HCT116 (cell line): Measurements from ENCODE around the gene PTBP3. TPM values are rescaled to one million over a fixed set of nuclear protein-coding genes. Genes with fewer than 3 reads are reported as not detected.
"Not testable (repeated sequence)": the region's sequence is repeated elsewhere in the genome, so short reads cannot be mapped to it uniquely, and the experiment has no call there.

ENCODE experiments used
- ATAC-seq: fragments of 200-7000 bp; cut with Tn5 transposase; 2 replicates; pipeline ENCODE4 v1.9.1; 2020; ENCODE audit warnings: mild to moderate bottlenecking, moderate library complexity
- BruUV-seq: library from RNA; stranded (reverse); fragments of 400-500 nt; replicated peaks from 2 replicates; lab custom pipeline; 2021; lab: Mats Ljungman, UMichigan
- CTCF ChIA-PET: fragments of 300-600 bp; sonication (Branson Sonifier 250); formaldehyde crosslinking; loops from one replicate; lab custom pipeline; 2021; ENCODE audit warnings: antibody characterized with exemption; lab: Charles Lee
- POLR2A ChIA-PET: fragments of 300-600, 350-600 bp; sonication (Branson Sonifier 250); formaldehyde crosslinking; loops from one replicate; lab custom pipeline; 2021; ENCODE audit warnings: antibody characterized with exemption; lab: Charles Lee
- RAD21 ChIA-PET, 2 experiments: fragments of 300-600 bp; sonication (Branson Sonifier 250); formaldehyde crosslinking; loops; one replicate each; lab custom pipeline; 2023; ENCODE audit warnings: low total read pairs in 2 of 2; ENCODE audit not compliant: uncharacterized antibody in 2 of 2, unreplicated experiment in 2 of 2, low non-redundant PET in 1 of 2; lab: Charles Lee
- DNase-seq: peaks from one replicate; pipeline ENCODE4 v3.0.0-alpha.2; 2010; ENCODE audit warnings: low read depth, low spot score
- H2AFZ ChIP-seq: fragments of 200-600 bp; shearing (Covaris generic), sonication (generic); 2 replicates; pipeline ENCODE4 v1.6.1; 2017; ENCODE audit warnings: low read depth, mixed run types, mixed read lengths, antibody characterized with exemption, low read length; ENCODE audit not compliant: poor library complexity, severe bottlenecking
- H3K27ac ChIP-seq: 2 replicates; pipeline ENCODE4 v1.5.1; 2012; ENCODE audit warnings: low read depth, low read length
- H3K27me3 ChIP-seq: fragments of 200-600 bp; sonication (generic); 2 replicates; pipeline ENCODE4 v1.6.1; 2016; ENCODE audit warnings: mixed run types, low read length, mixed read lengths; ENCODE audit not compliant: insufficient read depth
- H3K36me3 ChIP-seq, 2 experiments: fragments of 200-500 bp in 1 of 2; fragments of 200-600 bp in 1 of 2; sonication (Bioruptor generic) in 1 of 2; sonication (generic) in 1 of 2; 2 replicates each; pipeline versions ENCODE4 v1.5.1 to v1.6.1; 2014 to 2016; ENCODE audit warnings: low read length in 2 of 2, inconsistent platforms in 1 of 2, mixed read lengths in 1 of 2, mixed run types in 1 of 2; ENCODE audit not compliant: insufficient read depth in 2 of 2, control insufficient read depth in 1 of 2
- H3K4me1 ChIP-seq, 2 experiments: fragments of 200-600 bp in 1 of 2; sonication (generic) in 1 of 2; 2 replicates each; pipeline versions ENCODE4 v1.5.1 to v1.6.1; 2012 to 2017; ENCODE audit warnings: low read length in 2 of 2, inconsistent platforms in 1 of 2, mild to moderate bottlenecking in 1 of 2, mixed read lengths in 1 of 2, mixed run types in 1 of 2, moderate library complexity in 1 of 2; ENCODE audit not compliant: insufficient read depth in 2 of 2, control insufficient read depth in 1 of 2
- H3K4me2 ChIP-seq: fragments of 200-600 bp; sonication (generic); 2 replicates; pipeline ENCODE4 v1.6.1; 2017; ENCODE audit warnings: mixed run types, low read length, mixed read lengths
- H3K4me3 ChIP-seq, 2 experiments: fragments of 200-600 bp in 1 of 2; sonication (generic) in 1 of 2; replicated peaks in 1 of 2; 2 replicates each; pipeline ENCODE4 v1.5.1; 2011 to 2016; ENCODE audit warnings: low read length in 2 of 2, control low read depth in 1 of 2, low read depth in 1 of 2, mild to moderate bottlenecking in 1 of 2, mixed read lengths in 1 of 2, mixed run types in 1 of 2
- H3K79me2 ChIP-seq: fragments of 200-600 bp; sonication (generic); 2 replicates; pipeline ENCODE4 v1.6.1; 2017; ENCODE audit warnings: mild to moderate bottlenecking, mixed run types, low read length, moderate library complexity, mixed read lengths; ENCODE audit not compliant: insufficient read depth
- H3K9ac ChIP-seq: fragments of 200-600 bp; sonication (generic); 2 replicates; pipeline ENCODE4 v1.6.1; 2016; ENCODE audit warnings: low read length, mixed read lengths
- H3K9me2 ChIP-seq: fragments of 200-600 bp; sonication (generic), shearing (Covaris generic); 2 replicates; pipeline ENCODE4 v1.6.1; 2017; ENCODE audit warnings: mixed run types, mild to moderate bottlenecking, moderate library complexity; ENCODE audit not compliant: insufficient read depth
- H3K9me3 ChIP-seq, 2 experiments: fragments of 200-500 bp in 1 of 2; fragments of 200-600 bp in 1 of 2; sonication (Bioruptor generic) in 1 of 2; sonication (generic) in 1 of 2; 2 replicates each; pipeline ENCODE4 v1.6.1; 2014 to 2017; ENCODE audit warnings: low read length in 2 of 2, mixed read lengths in 2 of 2, inconsistent platforms in 1 of 2, low read depth in 1 of 2, mild to moderate bottlenecking in 1 of 2, mixed run types in 1 of 2, moderate library complexity in 1 of 2; ENCODE audit not compliant: control insufficient read depth in 1 of 2, insufficient read depth in 1 of 2
- H4K20me1 ChIP-seq: fragments of 200-600 bp; sonication (generic), shearing (Covaris generic); 2 replicates; pipeline ENCODE4 v1.6.1; 2017; ENCODE audit warnings: mixed run types, mild to moderate bottlenecking, moderate library complexity; ENCODE audit not compliant: insufficient read depth
- EZH2phosphoT487 ChIP-seq: fragments of 200-600 bp; IDR thresholded peaks from 2 replicates; pipeline ENCODE4 v1.6.1; 2018; ENCODE audit warnings: antibody characterized with exemption, borderline replicate concordance
- POLR2AphosphoS5 ChIP-seq: IDR thresholded peaks from 2 replicates; pipeline ENCODE4 v1.6.1; 2011; ENCODE audit warnings: mild to moderate bottlenecking, low read depth, low read length, moderate library complexity
- SIN3A ChIP-seq: IDR thresholded peaks from 2 replicates; pipeline ENCODE4 v1.6.1; 2012; ENCODE audit warnings: low read depth
- intact Hi-C: fragments of 100-400 bp; cut with micrococcal nuclease; formaldehyde crosslinking; loops from 2 replicates; pipeline ENCODE4 v1.10.0; 2022
- total RNA-seq: library from RNA; stranded (reverse); gene quantifications from one replicate; pipeline ENCODE4 v1.2.1, GENCODE V29; 2021; ENCODE audit not compliant: unreplicated experiment

The PTBP3 gene
- total RNA-seq, 1 experiment from 2014 or later = 102 TPM

DNA sequence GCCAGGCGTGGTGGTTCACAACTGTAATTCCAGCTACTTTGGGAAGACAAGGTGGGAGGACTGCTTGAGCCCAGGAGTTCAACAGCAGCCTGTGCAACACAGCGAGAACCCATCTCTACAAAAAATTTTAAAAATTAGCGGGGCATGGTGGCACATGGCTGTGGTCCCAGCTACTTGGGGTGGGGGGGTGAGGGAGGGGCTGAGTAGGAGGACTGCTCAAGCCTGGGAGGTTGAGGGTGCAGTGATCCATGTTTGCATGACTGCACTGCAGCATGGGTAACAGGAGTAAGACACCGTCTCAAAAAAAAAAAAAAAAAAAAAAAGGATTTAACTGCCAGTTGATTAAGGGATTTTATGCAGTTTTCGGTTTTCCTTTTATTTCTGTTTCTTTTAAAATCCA is 65.0 kb downstream of the PTBP3 start (continued):
- no peak for TF ChIP-seq EZH2phosphoT487

DNA sequence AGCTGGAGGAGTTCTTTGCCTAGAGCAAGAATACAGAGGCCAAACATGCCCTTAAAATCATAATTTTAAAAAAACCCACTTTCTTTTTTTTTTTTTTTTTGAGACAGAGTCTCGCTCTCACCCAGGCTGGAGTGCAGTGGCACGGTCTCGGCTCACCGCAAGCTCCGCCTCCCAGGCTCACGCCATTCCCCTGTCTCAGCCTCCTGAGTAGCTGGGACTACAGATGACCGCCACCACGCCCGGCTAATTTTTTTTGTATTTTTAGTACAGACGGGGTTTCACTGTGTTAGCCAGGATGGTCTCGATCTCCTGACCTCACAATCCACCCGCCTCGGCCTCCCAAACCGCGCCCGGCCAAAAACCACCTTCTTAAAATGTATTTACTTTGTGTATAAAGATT is 66.3 kb downstream of the PTBP3 start:
- POLR2A ChIA-PET, H2AFZ ChIP-seq, H4K20me1 ChIP-seq, intact Hi-C loops, H3K27me3 ChIP-seq, H3K9me3 ChIP-seq, ATAC-seq, H3K9ac ChIP-seq, H3K4me2 ChIP-seq, RAD21 ChIA-PET, H3K36me3 ChIP-seq, H3K4me3 ChIP-seq, CTCF ChIA-PET, BruUV-seq, H3K4me1 ChIP-seq, H3K9me2 ChIP-seq, DNase-seq, H3K27ac ChIP-seq: not testable (repeated sequence)
- H3K79me2 ChIP-seq = peaks cover 27% of the 10 kb centered on the region

DNA sequence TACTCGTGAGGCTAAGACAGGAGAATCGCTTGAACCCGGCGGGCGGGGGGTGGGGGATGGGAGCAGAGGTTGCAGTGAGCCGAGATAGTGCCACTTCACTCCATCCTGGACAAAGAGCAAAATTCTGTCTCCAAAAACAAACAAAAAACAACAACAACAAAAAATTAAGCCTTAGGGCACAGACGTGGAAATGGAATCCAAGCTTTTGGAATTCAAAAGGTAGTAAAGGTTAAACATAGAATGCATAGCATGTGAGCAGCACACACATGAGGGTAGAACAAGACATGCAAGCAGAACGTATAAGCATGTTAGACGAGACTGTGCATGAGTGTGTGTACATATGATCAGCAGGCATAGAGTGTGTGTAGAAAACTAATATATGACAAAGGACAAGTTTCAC is 68.0 kb downstream of the PTBP3 start:
- H4K20me1 ChIP-seq = no peaks in the 10 kb centered on the region
- no peak for ATAC-seq
- no TSS peak for BruUV-seq
- no peaks in the 10 kb centered on the region for H3K36me3 ChIP-seq
- H3K9me2 ChIP-seq = no peaks in the 10 kb centered on the region
- H2AFZ ChIP-seq = no peak overlapping the region
- no peaks in the 10 kb centered on the region for H3K9me3 ChIP-seq
- RAD21 ChIA-PET = no interaction called here
- no peak overlapping the region for H3K4me2 ChIP-seq
- H3K9ac ChIP-seq = no peak overlapping the region
- intact Hi-C loops = no loop called here
- TF ChIP-seq POLR2AphosphoS5 = no peak
- no peak for TF ChIP-seq SIN3A
- TF ChIP-seq, all 23 proteins: peak for 0
- POLR2A ChIA-PET = no interaction called here
- H3K27me3 ChIP-seq = no peaks in the 10 kb centered on the region
- DNase-seq = no peak
- no peak overlapping the region for H3K27ac ChIP-seq
- H3K4me1 ChIP-seq = no peaks in the 10 kb centered on the region
- CTCF ChIA-PET = no interaction called here
- H3K4me3 ChIP-seq = no peak overlapping the region
- H3K79me2 ChIP-seq = peaks cover 12% of the 10 kb centered on the region
